GM21367 (cell line): ENCODE data around the gene SBNO1.
"Not testable (repeated sequence)": the region's sequence is repeated elsewhere in the genome, so short reads cannot be mapped to it uniquely, and the experiment has no call there.

Experiments used
- ATAC-seq: cut with Tn5 transposase; IDR thresholded peaks from one replicate; pipeline ENCODE4 v1.9.1; 2021; ENCODE audit not compliant: unreplicated experiment

SBNO1 gene

GRCh38 chr12:123364532-123365024, at the start of gene SBNO1:
Gene SBNO1, minus strand, starts transcription at chr12:123364847. Its CDS starts 14,406 bp downstream, at chr12:123350441.
- no peak for ATAC-seq

GRCh38 chr12:123410041-123410412, 45.4 kb upstream of the SBNO1 start:
- ATAC-seq: no peak

GRCh38 chr12:123409284-123410040, 44.8 kb upstream of the SBNO1 start:
- not testable (repeated sequence) for ATAC-seq

- not testable (repeated sequence) for ATAC-seq
These were observed 44.0 kb upstream of the SBNO1 start for GRCh38 chr12:123408619-123409018.

GRCh38 chr12:123407934-123408333, 43.3 kb upstream of the SBNO1 start:
- ATAC-seq: not testable (repeated sequence)

GRCh38 chr12:123407269-123407668, 42.6 kb upstream of the SBNO1 start:
- ATAC-seq: not testable (repeated sequence)

- no peak for ATAC-seq
These were observed 39.9 kb upstream of the SBNO1 start for GRCh38 chr12:123404581-123404980.

- no peak for ATAC-seq
These were observed 37.4 kb upstream of the SBNO1 start for GRCh38 chr12:123401753-123402683.

- ATAC-seq: no peak
These were observed 34.6 kb upstream of the SBNO1 start for GRCh38 chr12:123399255-123399617.

- ATAC-seq: no peak
These were observed 34.1 kb upstream of the SBNO1 start for GRCh38 chr12:123398550-123399254.

GRCh38 chr12:123398177-123398549, 33.5 kb upstream of the SBNO1 start:
- ATAC-seq: no peak

- no peak for ATAC-seq
These were observed 32.8 kb upstream of the SBNO1 start for GRCh38 chr12:123397400-123397799.

GRCh38 chr12:123396954-123397353, 32.3 kb upstream of the SBNO1 start:
- no peak for ATAC-seq

- ATAC-seq: no peak
These were observed 31.9 kb upstream of the SBNO1 start for GRCh38 chr12:123396543-123396942.

- ATAC-seq: no peak
These were observed 30.6 kb upstream of the SBNO1 start for GRCh38 chr12:123395236-123395635.

- ATAC-seq: no peak
These were observed 29.1 kb upstream of the SBNO1 start for GRCh38 chr12:123393747-123394146.

- ATAC-seq: no peak
These were observed 27.1 kb upstream of the SBNO1 start for GRCh38 chr12:123391546-123392343.

- no peak for ATAC-seq
These were observed 26.1 kb upstream of the SBNO1 start for GRCh38 chr12:123390498-123391426.
